Natural killer cell treated with Interleukin-12 subunit alpha and Interleukin-12 subunit beta and Interleukin-15 and Interleukin-18, amount 100 ng/mL, for 72 hours (primary cell): ENCODE results near the gene FUT8. TPM values are rescaled to one million over a fixed set of nuclear protein-coding genes. Genes with fewer than 3 reads are reported as not detected.
A peak's percentile ranks its signal among the peaks of the same experiment; 100 is the strongest.
"Not testable (repeated sequence)": the region's sequence is repeated elsewhere in the genome, so short reads cannot be mapped to it uniquely, and the experiment has no call there.

Experiments
- ATAC-seq, 2 donors: fragments of 150-1000 bp; cut with Tn5 transposase in 1 of 2; sonication (Bioruptor Pico), chemical (Tn5 transposase) in 1 of 2; 2 replicates each; pipeline ENCODE4 v1.10.0; 2021
- DNase-seq: peaks from one replicate; pipeline ENCODE4 v3.0.0; 2022; ENCODE audit warnings: low spot score
- H3K27ac Mint-ChIP-seq, 2 donors: 1 replicate in 1 of 2; 2 replicates in 1 of 2; pipeline ENCODE4 v1.8.0; 2022; ENCODE audit warnings: mixed read lengths in 2 of 2, mild to moderate bottlenecking in 1 of 2, moderate library complexity in 1 of 2
- H3K27me3 Mint-ChIP-seq, 2 donors: 1 replicate in 1 of 2; 2 replicates in 1 of 2; pipeline ENCODE4 v1.8.0; 2022; ENCODE audit warnings: mixed read lengths in 2 of 2
- H3K36me3 Mint-ChIP-seq: one replicate; pipeline ENCODE4 v1.8.0; 2022; ENCODE audit warnings: mixed read lengths
- H3K4me1 Mint-ChIP-seq, 2 donors: 1 replicate in 1 of 2; 2 replicates in 1 of 2; pipeline ENCODE4 v1.8.0; 2022; ENCODE audit warnings: low read depth in 2 of 2, mixed read lengths in 2 of 2, mild to moderate bottlenecking in 1 of 2
- H3K4me3 Mint-ChIP-seq: one replicate; pipeline ENCODE4 v1.8.0; 2022; ENCODE audit warnings: mixed read lengths
- H3K9me3 Mint-ChIP-seq: 2 replicates; pipeline ENCODE4 v1.8.0; 2022; ENCODE audit warnings: mixed read lengths
- total RNA-seq, 2 donors: library from RNA; stranded (reverse); gene quantifications; one replicate each; pipeline ENCODE4 v1.2.3, GENCODE V29; 2022

The FUT8 gene
- total RNA-seq, 2 donors from 2014 or later = 73.0 to 139 TPM

DNA sequence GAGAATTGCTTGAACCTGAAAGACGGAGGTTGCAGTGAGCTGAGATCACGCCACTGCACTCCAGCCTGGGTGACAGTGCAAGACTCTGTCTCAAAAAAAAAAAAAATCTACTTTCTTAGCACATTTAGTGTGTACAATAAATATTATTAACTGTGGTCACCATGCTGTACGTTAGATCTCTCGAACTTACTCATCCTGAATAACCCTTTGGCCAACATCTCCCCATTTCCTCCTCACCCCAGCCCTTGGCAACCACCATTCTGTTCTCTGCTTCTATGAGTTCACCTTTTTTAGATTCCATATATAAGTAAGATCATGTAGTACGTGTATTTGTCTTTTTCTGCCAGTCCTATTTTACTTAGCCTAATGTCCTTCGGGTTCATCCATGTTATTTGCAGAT, 13.4 kb downstream of the FUT8 start:
- no peak for DNase-seq
- Mint-ChIP-seq H3K4me3 (peak overlapping the region; percentile 78), H3K36me3 (peaks cover 5% of the 10 kb centered on the region), H3K9me3 (no peaks in the 10 kb centered on the region), H3K27ac (peak overlapping the region; percentile 66 to 75), H3K27me3 (no peaks in the 10 kb centered on the region), H3K4me1 (peaks cover 13 to 33% of the 10 kb centered on the region in 2 donors)
- peak in 1 of 2 donors; percentile 79 for ATAC-seq

DNA sequence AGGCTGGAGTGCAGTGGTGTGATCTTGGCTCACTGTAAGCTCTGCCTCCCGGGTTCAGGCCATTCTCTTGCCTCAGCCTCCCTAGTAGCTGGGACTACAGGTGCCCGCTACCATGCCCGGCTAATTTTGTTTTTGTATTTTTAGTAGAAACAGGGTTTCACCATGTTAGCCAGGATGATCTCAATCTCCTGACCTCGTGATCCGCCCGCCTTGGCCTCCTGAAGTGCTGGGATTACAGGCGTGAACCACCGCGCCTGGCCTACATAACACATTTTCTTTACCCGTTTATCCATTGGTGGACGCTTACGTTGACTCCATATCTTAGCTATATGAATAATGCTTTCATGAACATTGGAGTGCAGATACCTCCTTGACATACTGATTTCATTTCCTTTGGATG, 14.4 kb downstream of the FUT8 start:
- not testable (repeated sequence) for DNase-seq, H3K27ac Mint-ChIP-seq, H3K36me3 Mint-ChIP-seq, H3K27me3 Mint-ChIP-seq, H3K4me3 Mint-ChIP-seq, ATAC-seq, H3K9me3 Mint-ChIP-seq
- H3K4me1 Mint-ChIP-seq = peaks cover 10 to 32% of the 10 kb centered on the region in 2 donors

DNA sequence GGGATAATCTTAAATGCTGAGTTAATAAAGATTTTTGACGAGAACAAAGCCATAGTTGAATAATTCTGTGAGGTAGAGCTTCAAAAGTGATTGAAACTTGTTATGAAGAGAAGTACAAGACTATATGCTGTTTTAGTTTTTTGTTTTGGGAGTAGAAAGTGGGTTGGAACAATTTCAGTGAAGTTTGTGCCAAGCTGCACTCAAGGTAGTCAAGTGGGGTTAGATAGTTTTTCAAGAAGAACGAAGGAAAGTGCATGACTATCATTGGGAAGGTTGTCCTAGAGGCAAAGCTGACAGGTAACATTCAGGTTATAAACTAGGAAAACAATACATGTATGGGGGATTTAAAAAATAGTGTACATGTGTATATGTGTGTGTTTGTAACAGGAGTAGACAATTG, 16.2 kb downstream of the FUT8 start:
- Mint-ChIP-seq H3K27me3 (no peaks in the 10 kb centered on the region), H3K9me3 (no peaks in the 10 kb centered on the region), H3K4me1 (peaks cover 19 to 42% of the 10 kb centered on the region in 2 donors), H3K36me3 (peaks cover 6% of the 10 kb centered on the region), H3K4me3 (no peak overlapping the region), H3K27ac (peak overlapping the region in 1 of 2 donors; percentile 78)
- ATAC-seq (no peak), DNase-seq (no peak)

DNA sequence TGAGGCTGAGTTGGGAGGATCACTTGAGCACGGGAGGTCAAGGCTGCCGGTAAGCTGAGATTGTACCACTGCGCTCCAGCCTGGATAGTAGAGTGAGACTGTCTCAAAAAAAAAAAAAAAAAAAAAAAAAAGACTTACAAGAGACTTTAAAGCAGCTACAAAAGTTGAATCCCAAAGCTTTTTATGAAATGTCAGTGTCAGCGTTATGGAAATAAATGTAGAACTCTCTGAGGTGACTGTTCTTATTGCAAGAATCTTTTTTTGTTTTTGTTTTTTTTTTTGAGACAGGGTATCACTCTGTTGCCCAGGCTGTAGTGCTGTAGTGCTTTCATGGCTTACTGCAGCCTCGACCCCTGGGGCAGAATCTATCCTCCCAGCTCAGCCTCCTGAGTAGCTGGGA, 17.2 kb downstream of the FUT8 start:
- Mint-ChIP-seq H3K27ac (no peak overlapping the region), H3K4me3 (no peak overlapping the region), H3K36me3 (peaks cover 13% of the 10 kb centered on the region), H3K4me1 (peaks cover 22 to 45% of the 10 kb centered on the region in 2 donors), H3K27me3 (no peaks in the 10 kb centered on the region), H3K9me3 (no peaks in the 10 kb centered on the region)
- ATAC-seq (no peak), DNase-seq (no peak)

DNA sequence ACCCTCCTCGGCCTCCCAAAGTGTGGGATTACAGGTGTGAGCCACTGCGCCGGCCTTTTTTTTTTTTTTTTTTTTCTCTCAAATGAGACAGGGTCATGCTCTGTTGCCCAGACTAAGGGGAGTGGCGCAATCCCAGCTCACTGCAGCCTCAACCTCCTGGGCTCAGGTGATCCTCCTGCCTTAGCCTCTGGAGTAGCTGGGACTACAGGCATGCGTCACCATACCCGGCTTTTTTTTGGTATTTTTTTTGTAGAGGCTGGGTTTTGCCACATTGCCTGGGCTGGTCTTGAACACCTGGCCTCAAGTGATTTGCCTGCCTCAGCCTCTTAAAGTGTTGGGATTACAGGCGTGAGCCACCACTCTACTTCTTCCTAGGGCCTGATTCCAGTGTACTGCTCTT, 18.7 kb downstream of the FUT8 start:
- no peaks in the 10 kb centered on the region for H3K9me3 Mint-ChIP-seq
- H3K4me1 Mint-ChIP-seq = peaks cover 18 to 39% of the 10 kb centered on the region in 2 donors
- DNase-seq = no peak
- no peak overlapping the region for H3K4me3 Mint-ChIP-seq
- H3K36me3 Mint-ChIP-seq = peaks cover 22% of the 10 kb centered on the region
- H3K27me3 Mint-ChIP-seq = no peaks in the 10 kb centered on the region
- peak overlapping the region in 1 of 2 donors; percentile 30 for H3K27ac Mint-ChIP-seq
- ATAC-seq = no peak

DNA sequence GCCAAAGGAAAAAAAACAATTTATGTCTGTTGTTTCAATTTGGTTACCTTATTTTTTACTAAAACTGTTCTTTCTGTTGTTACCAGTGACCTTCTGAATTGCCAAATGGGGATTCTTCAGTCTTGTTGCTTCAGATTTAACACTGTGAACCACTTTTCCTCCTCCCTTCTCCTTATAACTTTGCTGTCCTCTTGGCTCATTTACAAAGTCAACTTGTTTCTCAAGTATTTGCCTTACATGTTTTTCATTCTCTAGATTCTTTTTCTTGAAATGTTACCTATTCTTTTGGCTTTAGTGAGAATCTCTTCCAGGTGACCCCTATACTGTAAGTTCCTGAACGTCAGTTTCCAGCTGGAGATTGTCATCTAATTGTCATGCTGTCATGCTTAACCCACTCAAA, 19.4 kb downstream of the FUT8 start:
- Mint-ChIP-seq H3K9me3 (no peaks in the 10 kb centered on the region), H3K4me1 (peaks cover 18 to 40% of the 10 kb centered on the region in 2 donors), H3K27me3 (no peaks in the 10 kb centered on the region), H3K27ac (peak overlapping the region in 1 of 2 donors; percentile 30), H3K36me3 (peaks cover 22% of the 10 kb centered on the region), H3K4me3 (no peak overlapping the region)
- ATAC-seq (no peak), DNase-seq (no peak)

DNA sequence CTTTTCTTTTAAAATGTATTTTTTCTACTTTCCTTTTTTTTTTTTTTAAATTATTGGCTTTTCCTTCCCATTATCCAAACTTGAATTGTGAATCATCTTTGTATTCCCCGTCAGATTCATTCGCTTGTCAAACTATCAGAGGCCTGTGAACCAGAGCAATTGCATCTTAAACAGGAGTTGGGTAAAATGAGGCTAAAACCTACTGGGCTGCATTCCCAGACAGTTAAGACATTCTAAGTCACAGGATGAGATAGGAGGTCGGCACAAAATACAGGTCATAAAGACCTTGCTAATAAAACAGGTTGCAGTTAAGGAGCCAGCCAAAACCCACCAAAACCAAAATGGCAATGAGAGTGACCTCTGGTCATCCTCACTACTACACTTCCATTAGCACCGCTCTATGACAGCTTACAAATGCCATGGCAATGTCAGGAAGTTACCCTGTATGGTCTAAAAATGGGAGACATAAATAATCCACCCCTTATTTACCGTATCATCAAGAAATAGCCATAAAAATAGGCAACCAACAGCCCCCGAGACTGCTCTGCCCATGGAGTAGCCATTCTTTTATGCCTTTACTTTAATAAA, 19.9 kb downstream of the FUT8 start:
- Mint-ChIP-seq H3K4me3 (peak overlapping the region; percentile 54), H3K4me1 (peaks cover 19 to 45% of the 10 kb centered on the region in 2 donors), H3K27me3 (no peaks in the 10 kb centered on the region), H3K27ac (peak overlapping the region; percentile 30 to 40), H3K9me3 (no peaks in the 10 kb centered on the region), H3K36me3 (peaks cover 22% of the 10 kb centered on the region)
- no peak for ATAC-seq
- DNase-seq = no peak

DNA sequence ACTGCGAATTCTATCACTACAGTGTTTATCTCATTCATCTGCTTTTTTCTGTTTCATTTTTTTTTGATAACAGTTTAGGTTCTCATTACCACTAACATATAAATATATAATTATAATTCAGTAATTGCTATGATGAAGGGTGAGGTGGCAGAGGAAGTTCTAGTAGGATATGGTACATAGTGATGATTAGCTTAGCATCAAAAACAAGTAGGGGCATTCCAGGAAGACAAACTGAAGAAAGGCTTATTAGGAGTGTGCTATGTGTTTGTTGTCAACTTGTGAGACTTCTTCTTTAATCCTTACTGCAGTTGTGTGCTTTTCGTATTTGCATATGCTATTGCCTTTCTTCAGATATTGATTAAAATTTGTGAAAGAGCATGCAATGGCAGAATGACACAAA, 20.6 kb downstream of the FUT8 start:
- Mint-ChIP-seq H3K4me1 (peaks cover 26 to 52% of the 10 kb centered on the region in 2 donors), H3K27ac (peak overlapping the region; percentile 7 to 40), H3K9me3 (no peaks in the 10 kb centered on the region), H3K27me3 (no peaks in the 10 kb centered on the region), H3K36me3 (peaks cover 22% of the 10 kb centered on the region), H3K4me3 (peak overlapping the region; percentile 54)
- DNase-seq = no peak
- no peak for ATAC-seq

DNA sequence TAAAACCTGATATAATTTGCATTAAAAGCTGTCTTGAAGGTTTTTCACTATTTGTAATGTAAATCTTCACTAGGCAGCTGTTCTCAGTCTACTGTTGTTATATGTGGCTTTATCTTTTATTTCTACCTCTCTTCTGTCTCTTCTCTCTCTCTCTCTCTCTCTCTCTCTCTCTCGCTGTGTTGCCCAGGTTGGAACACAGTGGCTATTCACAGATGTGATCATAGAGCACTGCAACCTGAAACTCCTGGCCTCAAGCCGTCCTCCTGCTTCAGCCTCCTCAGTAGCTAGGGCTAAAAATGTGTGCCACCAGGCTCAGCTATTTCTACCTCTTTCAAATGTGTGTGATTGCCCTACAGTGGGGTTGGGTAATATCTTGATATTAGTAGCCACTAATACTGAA, 21.1 kb downstream of the FUT8 start:
- peaks cover 22% of the 10 kb centered on the region for H3K36me3 Mint-ChIP-seq
- ATAC-seq = no peak
- peak overlapping the region; percentile 43 for H3K4me3 Mint-ChIP-seq
- peak overlapping the region; percentile 7 to 13 for H3K27ac Mint-ChIP-seq
- H3K9me3 Mint-ChIP-seq = no peaks in the 10 kb centered on the region
- no peak for DNase-seq
- H3K27me3 Mint-ChIP-seq = no peaks in the 10 kb centered on the region
- H3K4me1 Mint-ChIP-seq = peaks cover 30 to 54% of the 10 kb centered on the region in 2 donors

DNA sequence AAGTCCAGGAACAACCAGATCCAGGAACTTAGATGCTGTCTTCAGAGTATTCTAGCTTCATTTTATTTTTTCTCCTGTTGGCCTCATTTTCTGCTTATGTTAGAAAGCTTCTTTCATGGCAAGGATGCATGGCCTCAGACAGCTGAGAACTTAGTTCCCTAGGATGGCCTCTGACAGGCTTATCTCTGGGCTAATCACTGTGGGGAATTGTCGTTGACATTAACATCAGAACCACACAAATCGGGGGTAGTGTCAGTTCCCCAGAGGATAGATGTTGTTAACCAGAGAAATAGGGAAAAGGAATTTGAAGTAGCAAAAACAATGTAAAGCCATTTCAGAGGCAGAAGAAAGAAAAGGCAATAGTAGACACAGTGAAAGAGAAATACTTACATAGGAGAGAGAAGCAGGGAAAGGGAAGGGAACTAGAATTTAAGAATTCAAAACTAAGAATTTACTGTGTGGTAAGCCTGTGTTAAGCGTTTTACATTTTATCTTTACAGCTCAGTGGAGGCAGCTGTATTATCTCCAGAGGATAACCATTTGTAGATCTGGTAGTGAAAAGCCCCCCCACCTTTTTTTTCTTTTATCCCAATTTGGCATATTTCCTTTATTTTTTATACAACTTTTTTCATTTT, 21.8 kb downstream of the FUT8 start:
- Mint-ChIP-seq H3K4me3 (no peak overlapping the region), H3K4me1 (peaks cover 34 to 54% of the 10 kb centered on the region in 2 donors)

DNA sequence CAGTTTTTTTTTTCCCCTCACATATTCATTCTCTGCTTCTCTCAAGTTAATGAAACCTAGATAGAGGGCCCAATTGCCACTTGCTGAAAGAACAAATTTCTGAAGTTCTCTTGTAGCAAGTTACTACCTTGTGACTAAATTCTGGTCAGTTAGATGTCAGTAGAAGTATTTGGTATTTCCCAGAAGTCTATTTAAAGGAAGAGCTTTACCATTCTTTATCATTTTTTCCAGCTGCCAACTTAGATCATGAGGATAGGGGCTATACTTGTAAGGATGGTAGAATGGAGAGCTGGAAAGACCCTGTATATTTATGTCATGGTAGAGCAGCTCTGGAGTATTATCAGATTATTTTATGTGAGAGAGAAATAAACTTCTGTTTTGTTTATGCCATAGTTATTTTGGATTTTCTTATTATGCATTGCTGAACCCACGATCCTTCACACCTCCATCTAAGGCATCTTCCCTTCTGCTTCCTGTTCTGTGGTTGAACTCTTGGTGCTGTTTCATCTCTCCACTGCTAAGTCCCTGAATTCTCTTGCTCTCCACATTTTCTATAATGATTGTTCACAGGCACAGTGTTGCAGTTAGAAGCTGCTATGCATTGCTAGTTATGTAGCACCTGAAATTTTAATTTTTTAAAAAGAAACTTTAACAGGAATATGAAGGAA, 25.9 kb downstream of the FUT8 start:
- ATAC-seq = peak; percentile 75 to 83
- peak overlapping the region; percentile 83 to 90 for H3K27ac Mint-ChIP-seq
- H3K4me3 Mint-ChIP-seq = peak overlapping the region; percentile 70
- no peaks in the 10 kb centered on the region for H3K27me3 Mint-ChIP-seq
- H3K36me3 Mint-ChIP-seq = peaks cover 21% of the 10 kb centered on the region
- peaks cover 29 to 35% of the 10 kb centered on the region in 2 donors for H3K4me1 Mint-ChIP-seq
- no peaks in the 10 kb centered on the region for H3K9me3 Mint-ChIP-seq
- no peak for DNase-seq

More for the DNA sequence above, 21.8 kb downstream of the FUT8 start:
- Mint-ChIP-seq H3K27ac (peak overlapping the region; percentile 7 to 13), H3K9me3 (no peaks in the 10 kb centered on the region), H3K27me3 (no peaks in the 10 kb centered on the region), H3K36me3 (peaks cover 22% of the 10 kb centered on the region)
- ATAC-seq (no peak), DNase-seq (no peak)

DNA sequence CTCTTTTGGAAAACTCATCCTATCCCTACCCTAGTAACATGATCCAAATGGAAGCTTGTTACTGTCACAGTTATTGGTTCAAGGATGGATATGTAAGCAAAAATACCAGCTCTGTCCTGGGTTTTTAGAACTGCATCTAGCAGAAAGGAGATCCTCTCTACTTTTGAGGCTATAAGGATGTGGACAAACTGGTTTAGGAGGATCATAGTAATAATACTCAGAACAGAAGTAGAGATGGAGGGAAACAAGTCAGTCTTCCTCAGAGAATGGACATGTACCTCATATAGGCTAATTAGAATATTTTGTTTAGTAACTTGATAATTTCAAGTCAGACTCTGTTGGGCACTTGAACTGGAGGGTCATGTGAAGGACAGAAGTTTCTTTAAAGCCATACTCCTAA, 26.6 kb downstream of the FUT8 start:
- peaks cover 27 to 31% of the 10 kb centered on the region in 2 donors for H3K4me1 Mint-ChIP-seq
- ATAC-seq = peak in 1 of 2 donors; percentile 57

DNA sequence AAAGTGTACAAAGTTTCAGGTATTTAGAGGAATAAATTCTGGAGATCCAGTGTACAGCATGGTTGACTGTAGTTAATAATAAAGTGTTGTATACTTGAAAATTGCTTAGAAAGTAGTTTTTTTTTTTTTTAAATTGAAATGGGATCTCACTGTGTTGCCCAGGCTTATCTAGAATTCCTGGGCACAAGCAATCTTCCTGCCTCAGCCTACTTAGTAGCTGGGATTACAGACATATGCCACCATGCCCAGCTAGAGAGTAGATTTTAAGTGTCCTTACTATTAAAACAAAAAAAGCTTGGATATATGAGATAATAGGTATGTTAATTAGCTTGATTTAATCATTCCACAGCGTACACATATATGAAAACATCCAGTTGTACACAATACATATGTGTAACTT, 27.7 kb downstream of the FUT8 start:
- ATAC-seq = no peak
- H3K4me1 Mint-ChIP-seq = peaks cover 32 to 35% of the 10 kb centered on the region in 2 donors

More for the DNA sequence above, 26.6 kb downstream of the FUT8 start:
- Mint-ChIP-seq H3K36me3 (peaks cover 21% of the 10 kb centered on the region), H3K27ac (peak overlapping the region; percentile 83 to 90), H3K9me3 (no peaks in the 10 kb centered on the region), H3K27me3 (no peaks in the 10 kb centered on the region), H3K4me3 (peak overlapping the region; percentile 70)
- DNase-seq = no peak

DNA sequence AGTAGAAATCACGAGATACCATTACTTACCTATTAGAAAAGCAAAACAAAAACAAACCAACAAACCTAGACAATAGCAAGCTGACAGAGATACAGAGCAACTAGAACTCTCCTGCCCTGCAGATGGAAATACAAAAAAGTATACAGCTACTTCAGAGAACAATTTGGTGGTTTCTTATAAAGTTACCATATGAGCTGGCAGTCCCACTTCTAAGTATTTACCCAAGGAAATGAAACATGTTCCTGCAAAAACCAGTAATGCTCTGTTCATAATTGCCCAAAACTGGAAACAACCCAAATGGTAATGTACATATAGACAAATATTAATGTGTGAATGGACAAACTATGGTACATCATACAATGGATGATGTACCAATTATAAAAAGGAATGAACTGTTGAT, 31.7 kb downstream of the FUT8 start:
- H3K27me3 Mint-ChIP-seq = no peaks in the 10 kb centered on the region
- peaks cover 28% of the 10 kb centered on the region for H3K36me3 Mint-ChIP-seq
- peaks cover 25 to 30% of the 10 kb centered on the region in 2 donors for H3K4me1 Mint-ChIP-seq
- peak overlapping the region; percentile 75 for H3K4me3 Mint-ChIP-seq
- H3K27ac Mint-ChIP-seq = peak overlapping the region; percentile 92 to 93
- no peaks in the 10 kb centered on the region for H3K9me3 Mint-ChIP-seq
- DNase-seq (no peak), ATAC-seq (peak; percentile 83 to 84)

More for the DNA sequence above, 27.7 kb downstream of the FUT8 start:
- Mint-ChIP-seq H3K4me3 (no peak overlapping the region), H3K27ac (peak overlapping the region in 1 of 2 donors; percentile 90), H3K27me3 (no peaks in the 10 kb centered on the region), H3K9me3 (no peaks in the 10 kb centered on the region), H3K36me3 (peaks cover 17% of the 10 kb centered on the region)
- no peak for DNase-seq
